HG03442 (cell line): ENCODE results near the gene BLTP3B.

Experiments
- ATAC-seq: cut with Tn5 transposase; IDR thresholded peaks from one replicate; pipeline ENCODE4 v1.9.1; 2021; ENCODE audit warnings: mild to moderate bottlenecking, moderate library complexity; ENCODE audit not compliant: unreplicated experiment

Gene BLTP3B

DNA sequence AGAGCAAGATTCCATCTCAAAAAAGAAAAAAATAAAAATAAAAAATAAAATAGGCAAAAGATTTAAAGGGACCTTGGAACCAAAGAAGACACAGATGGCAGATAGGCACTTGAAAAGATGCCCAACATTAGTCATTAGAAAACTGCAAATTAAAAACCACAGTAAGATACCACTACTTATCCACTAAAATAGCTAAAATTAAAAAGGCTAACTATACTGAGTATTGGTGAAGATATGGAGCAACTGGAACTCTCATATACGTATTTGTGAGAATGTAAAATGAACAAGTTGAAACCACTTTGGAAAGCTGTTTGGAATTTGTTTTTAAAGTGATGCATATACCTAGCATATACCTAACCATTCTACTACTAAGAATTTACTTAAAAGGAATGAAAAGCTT is 22.3 kb downstream of the BLTP3B start:
- ATAC-seq: no peak

DNA sequence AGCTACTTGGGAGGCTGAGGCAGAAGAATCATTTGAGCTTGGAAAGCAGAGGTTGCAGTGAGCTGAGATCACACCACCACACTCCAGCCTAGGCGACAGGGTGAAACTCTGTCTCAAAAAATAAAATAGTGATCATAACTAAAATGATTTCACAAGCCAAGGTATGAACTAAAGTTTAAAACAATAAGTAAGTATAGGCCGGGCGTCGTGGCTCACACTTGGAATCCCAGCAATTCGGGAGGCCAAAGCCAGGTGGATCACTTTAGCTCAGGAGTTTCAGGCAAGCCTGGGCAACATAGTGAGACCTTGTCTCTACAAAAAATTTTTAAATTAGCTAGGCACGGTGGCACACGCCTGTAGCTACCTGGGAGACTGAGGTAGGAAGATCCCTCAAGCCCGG is 27.4 kb downstream of the BLTP3B start:
- no peak for ATAC-seq

DNA sequence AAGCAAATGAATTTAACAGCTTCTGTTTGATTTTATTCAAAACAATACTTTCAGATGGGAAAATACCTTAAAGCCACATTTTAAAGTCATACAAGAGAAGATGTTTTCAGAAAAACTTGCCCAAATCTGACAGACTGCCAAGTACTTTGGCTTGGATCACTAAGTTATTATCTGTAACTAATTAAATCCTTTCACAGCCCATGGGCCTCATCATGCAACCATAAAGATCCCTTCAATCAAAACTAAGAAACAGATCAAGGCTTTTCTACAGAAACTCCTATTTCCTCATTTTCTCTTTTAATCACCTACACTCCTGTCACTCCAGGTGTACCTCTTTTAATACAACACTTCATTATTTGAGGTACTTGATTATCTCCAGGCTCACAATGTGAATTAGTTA is 28.1 kb downstream of the BLTP3B start:
- ATAC-seq: no peak

DNA sequence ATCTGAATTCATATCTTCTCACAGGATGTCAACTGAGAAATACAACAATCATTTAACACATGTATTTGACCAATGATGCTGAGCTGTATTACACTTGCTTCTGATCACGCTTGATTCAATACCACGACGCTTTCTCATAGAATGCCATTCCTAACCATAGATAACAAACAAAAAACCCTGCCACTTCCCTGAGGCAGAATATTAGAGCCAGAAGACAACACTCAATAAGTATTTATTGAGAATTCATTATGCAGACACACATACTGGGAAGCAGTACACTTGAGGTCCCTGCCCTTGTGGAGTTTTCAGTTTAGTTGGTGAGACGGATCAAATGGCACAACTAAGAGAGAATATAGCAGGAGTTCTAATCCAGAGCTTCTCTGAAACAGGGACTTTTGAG is 32.4 kb downstream of the BLTP3B start:
- no peak for ATAC-seq

DNA sequence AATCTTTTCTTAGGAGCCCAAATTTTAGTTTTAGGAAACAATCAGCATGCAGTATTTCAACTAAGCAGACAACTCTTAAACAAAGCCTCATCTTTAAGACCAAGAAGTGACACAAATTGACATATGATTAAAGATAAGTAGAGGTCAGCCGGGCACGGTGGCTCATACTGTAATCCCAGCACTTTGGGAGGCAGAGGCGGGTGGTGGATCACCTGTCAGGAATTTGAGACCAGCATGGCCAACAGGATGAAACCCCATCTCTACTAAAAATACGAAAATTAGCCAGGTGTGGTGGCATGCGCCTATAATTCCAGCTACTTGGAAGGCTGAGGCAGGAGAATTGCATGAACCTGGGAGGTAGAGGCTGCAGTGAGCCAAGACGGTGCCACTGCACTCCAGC is 35.8 kb downstream of the BLTP3B start:
- ATAC-seq: no peak

DNA sequence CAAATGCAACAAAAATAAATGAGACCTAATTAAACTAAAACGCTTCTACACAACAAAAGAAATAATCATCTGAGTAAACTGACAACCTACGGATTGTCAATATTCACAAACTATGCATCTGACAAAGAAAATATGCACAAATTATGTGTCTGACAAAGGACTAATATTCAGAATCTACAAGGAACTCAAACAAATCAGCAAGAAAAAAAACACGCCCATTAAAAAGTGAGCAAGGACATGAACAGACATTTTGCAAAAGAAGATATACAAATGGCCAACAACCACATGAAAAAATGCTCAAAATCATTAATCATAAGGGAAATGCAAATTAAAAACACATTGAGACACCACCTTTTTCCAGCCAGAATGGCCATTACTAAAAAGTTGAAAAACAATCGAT is 37.0 kb downstream of the BLTP3B start:
- no peak for ATAC-seq

DNA sequence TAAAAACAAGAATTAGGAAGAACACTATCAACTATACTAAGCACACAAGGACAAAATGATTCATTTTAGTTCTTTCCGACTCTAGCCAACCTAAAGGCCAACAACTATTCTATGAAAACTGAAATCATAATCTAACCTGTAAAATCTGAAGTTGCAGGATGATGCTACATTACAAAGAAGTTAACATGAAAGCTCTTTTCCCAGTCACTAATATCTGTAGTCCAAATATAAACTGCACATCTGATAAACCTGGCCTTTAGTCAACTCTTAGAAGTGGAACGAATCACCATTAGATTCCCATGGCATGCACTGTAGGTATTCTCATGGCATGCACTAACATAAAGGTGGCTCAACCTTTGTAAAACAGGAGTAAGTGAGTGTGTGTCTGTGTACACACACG is 41.7 kb downstream of the BLTP3B start:
- no peak for ATAC-seq
